Stimulated activated CD8-positive, alpha-beta memory T cell treated with anti-CD3 and anti-CD28 coated beads, Interleukin-15, amount 100 ng/mL, for 24 hours (primary cell): ENCODE measurements around the gene CCDC93.
"Not testable (repeated sequence)": the region's sequence is repeated elsewhere in the genome, so short reads cannot be mapped to it uniquely, and the experiment has no call there.

Source experiments
- DNase-seq: peaks from one replicate; pipeline ENCODE4 v3.0.0-alpha.2; 2020; ENCODE audit warnings: low read depth

Gene CCDC93

DNA sequence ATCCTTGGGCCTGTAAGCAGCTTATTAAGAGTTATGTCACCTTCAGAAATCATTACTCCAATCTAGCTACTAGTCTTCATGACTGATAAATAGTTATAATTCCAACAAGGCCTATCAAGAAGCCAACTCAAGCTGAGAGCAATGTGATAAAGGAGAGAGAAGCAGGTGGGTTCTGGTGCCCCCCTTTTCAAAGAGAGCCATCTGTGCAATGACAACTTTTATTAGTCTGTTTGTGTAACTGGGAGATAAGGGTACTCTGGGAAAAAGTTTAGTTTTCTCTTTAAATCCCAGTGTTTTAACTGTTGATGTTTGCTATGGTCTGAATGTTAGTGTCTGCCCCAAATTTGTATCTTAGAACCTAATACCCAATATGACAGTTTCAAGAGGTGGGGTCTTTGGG, 60.6 kb downstream of the CCDC93 start:
- no peak for DNase-seq

- no peak for DNase-seq
Measured at GRCh38 chr2:117952701-117953100, 61.2 kb downstream of the CCDC93 start.

DNA sequence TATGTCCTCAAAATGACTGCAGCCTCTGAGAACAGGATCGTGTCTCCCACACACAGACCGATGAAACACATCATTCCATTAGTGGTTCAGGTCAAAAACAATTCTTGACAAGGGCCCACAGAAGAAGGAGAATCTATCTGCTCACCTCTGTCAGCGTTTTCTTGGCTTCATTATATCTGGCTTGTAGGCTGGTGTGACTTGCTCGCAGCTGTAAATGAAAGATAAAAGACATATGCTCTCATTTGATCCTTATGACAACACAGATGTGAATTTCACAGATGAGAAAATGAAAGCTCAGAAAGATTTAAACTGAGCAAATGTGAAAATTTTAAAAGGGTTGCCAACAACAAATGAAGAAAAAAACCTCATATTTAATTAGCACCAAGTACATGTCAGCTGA, 61.6 kb downstream of the CCDC93 start:
- DNase-seq: no peak

GRCh38 chr2:117949806-117950205, 64.1 kb downstream of the CCDC93 start:
- DNase-seq: no peak

GRCh38 chr2:117948615-117949014, 65.3 kb downstream of the CCDC93 start:
- no peak for DNase-seq

DNA sequence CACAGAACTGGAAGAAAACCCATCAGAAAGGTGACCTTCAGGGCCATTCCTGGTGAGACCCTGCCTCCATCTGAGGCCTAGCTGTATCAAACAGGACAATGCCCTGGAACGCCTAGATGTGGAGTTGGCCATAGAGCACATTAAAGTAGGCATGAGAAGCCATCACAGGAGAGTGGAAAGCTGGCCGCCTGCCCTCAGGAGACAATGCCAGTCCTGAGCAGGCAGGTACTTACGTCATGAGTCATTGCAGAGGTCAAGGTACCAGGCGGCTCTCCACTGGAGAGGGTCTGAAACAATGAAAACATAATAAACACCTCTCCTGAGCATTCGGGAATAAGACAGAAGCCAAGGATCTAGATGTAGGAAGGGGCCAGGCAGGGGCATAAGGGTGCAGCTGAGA, 68.6 kb downstream of the CCDC93 start:
- no peak for DNase-seq

DNA sequence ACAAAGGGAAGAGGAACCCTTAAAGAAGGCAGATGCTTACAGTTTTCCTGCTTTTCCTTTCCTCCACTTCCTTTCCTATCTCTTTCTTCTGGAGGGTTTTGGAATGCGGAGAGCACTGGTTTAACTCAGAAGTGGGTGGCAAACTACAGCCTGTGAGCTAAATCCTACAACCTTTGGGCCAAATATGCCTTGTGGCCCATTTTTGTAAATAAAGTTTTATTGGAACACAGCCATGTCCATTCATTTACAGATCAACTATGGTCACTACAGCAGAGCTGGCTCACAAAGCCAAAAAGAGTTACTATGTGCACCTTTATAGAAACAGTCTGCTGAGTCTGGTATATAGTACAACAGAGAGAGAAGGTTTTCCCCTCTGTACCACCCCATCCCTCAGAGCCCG, 69.1 kb downstream of the CCDC93 start:
- no peak for DNase-seq

GRCh38 chr2:117943013-117943672, 70.7 kb downstream of the CCDC93 start:
- DNase-seq: no peak

DNA sequence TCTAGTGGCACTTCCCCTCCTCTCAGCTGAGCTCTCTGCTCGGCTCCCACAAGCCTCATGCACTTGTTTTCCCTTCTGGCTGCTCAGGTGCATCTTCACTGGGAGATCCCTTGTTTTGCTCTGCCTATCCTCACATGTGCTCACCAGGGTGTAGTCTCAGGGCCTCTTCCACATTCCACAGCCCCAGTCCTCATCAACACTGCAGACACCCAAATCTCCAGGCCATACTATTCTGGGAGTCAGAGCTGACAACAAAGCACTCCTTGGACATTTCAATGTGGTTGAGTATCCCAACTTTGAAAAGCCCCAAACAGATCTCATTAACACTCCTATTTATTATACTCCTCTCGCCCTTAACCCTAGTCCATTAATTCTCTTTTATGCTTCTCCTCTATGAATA, 71.3 kb downstream of the CCDC93 start:
- no peak for DNase-seq

GRCh38 chr2:117941693-117942092, 72.2 kb downstream of the CCDC93 start:
- no peak for DNase-seq

- no peak for DNase-seq
Measured at GRCh38 chr2:117940436-117940835, 73.4 kb downstream of the CCDC93 start.

- DNase-seq: no peak
Measured at GRCh38 chr2:117938611-117939010, 75.3 kb downstream of the CCDC93 start.

DNA sequence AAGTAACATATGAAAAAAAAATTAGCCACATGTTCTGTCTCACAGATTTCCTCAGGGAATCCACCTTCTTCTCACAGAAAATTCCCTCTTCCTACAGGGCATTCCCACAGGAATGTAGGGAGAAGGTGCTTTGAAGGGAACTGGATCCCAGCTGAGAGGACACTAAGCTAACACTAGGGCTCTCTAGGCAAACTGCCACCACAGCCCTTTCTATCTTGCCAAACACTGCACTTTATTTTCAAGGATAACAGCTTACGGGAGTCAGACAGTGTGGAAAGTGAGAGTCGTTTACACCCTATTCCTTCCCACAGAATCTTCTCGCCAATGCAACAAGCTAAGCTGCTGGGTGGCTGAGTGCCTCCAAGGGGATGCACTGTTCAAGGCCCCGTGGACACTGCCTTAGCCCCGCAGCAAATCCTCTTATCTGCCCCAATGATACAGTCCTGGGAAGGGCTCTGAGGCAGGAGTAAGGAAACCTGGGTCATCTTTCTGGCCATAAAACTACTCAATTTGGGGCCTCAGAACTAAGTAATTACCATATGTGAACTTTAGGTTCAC, 76.9 kb downstream of the CCDC93 start:
- no peak for DNase-seq

GRCh38 chr2:117935954-117936353, 77.9 kb downstream of the CCDC93 start:
- no peak for DNase-seq

- DNase-seq: no peak
Measured at GRCh38 chr2:117935456-117935855, 78.4 kb downstream of the CCDC93 start.

GRCh38 chr2:117933884-117934354, 80.0 kb downstream of the CCDC93 start:
- no peak for DNase-seq

- DNase-seq: no peak
Measured at GRCh38 chr2:117931978-117932377, 81.9 kb downstream of the CCDC93 start.

DNA sequence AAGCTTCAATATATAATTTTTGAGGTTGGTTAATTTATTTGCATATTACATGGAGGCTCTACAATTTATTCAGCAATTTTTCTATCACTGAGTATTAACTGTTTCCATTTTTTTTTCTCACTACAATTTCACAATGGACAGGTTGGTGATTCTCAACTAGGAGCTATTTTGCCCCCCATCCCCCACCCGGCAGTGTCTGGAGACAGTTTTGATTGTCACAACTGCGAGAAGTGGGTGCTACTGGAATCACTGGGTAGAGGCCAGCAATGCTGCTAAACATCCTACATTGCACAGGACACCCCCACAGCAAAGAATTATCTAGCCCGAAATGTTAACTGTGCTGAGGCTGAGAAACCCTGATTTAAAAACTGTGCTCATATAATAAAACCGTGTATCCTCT, 82.6 kb downstream of the CCDC93 start:
- no peak for DNase-seq

DNA sequence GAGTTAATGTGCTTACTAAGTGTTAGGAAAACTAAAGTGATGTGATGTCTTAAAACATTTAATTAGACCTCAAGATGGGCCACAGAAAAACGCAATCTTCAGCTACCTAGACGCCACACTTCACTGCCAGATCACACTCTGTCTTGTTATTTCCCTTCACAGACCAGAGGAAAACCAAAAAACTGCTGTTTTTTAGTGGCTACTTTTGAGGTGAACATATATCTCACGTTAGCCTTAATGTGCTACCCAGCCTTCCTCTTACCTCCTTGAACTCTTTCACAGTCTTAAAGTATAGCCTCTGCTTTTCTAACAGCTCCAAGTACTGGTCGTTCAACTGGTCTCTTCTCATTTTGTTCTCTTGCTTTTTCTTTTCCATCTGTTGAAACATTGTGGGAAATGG, 83.1 kb downstream of the CCDC93 start:
- no peak for DNase-seq

DNA sequence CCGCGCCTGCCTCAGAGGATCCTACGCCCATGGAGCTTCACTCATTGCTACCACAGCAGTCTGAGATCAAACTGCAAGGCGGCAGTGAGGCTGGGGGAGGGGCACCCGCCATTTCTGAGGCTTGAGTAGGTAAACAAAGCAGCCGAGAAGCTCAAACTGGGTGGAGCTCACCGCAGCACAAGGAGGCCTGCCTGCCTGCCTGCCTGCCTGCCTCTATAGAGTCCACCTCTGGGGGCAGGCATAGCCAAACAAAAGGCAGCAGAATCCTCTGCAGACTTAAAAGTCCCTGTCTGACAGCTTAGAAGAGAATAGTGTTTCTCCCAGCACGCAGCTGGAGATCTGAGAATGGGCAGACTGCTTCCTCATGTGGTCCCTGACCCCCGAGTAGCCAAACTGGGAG, 90.4 kb downstream of the CCDC93 start:
- DNase-seq: not testable (repeated sequence)

- no peak for DNase-seq
Measured at GRCh38 chr2:117921520-117921919, 92.3 kb downstream of the CCDC93 start.

GRCh38 chr2:117918608-117919007, 95.3 kb downstream of the CCDC93 start:
- no peak for DNase-seq

- no peak for DNase-seq
Measured at GRCh38 chr2:117917223-117917917, 96.5 kb downstream of the CCDC93 start.

DNA sequence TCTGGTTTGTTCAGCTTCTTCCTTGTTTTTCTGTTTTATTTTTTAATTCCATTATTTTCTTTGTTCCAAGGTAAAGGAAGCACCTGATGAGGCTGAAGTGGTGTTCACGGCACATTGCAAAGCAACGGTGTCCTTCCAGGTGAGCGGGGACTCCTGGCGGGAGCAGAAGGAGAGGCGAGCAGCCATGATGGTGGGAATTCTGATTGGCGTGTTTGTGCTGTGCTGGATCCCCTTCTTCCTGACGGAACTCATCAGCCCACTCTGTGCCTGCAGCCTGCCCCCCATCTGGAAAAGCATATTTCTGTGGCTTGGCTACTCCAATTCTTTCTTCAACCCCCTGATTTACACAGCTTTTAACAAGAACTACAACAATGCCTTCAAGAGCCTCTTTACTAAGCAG, 110.9 kb downstream of the CCDC93 start:
- DNase-seq: no peak
